Stimulated activated memory B cell treated with anti-CD40 and anti-IgM and Interleukin-4, amounts not matched to agents 10 μg/mL and 1 μg/mL and 100 μg/mL, for 72 hours (primary cell): ENCODE data around the gene C1QTNF2.

Experiments
- ATAC-seq: fragments of 150-1000 bp; cut with Tn5 transposase; 2 replicates; pipeline ENCODE4 v1.10.0; 2021
- H3K27ac Mint-ChIP-seq: one replicate; pipeline ENCODE4 v1.8.0; 2022; ENCODE audit warnings: mild to moderate bottlenecking, mixed read lengths
- H3K27me3 Mint-ChIP-seq: one replicate; pipeline ENCODE4 v1.8.0; 2022; ENCODE audit warnings: mixed read lengths
- H3K36me3 Mint-ChIP-seq: one replicate; pipeline ENCODE4 v1.8.0; 2022; ENCODE audit warnings: mixed read lengths
- H3K4me1 Mint-ChIP-seq: one replicate; pipeline ENCODE4 v1.8.0; 2022; ENCODE audit warnings: mixed read lengths
- H3K4me3 Mint-ChIP-seq: one replicate; pipeline ENCODE4 v1.8.0; 2022; ENCODE audit warnings: mild to moderate bottlenecking, moderate library complexity, mixed read lengths
- H3K9me3 Mint-ChIP-seq: one replicate; pipeline ENCODE4 v1.8.0; 2022; ENCODE audit warnings: mixed read lengths

Gene C1QTNF2

GRCh38 chr5:160369990-160370712 is at the start of gene C1QTNF2:
Gene C1QTNF2 (minus strand): TSS chr5:160370626. CDS start chr5:160355011, 15,615 bp downstream.
- H3K9me3 Mint-ChIP-seq, result no peaks in the 10 kb centered on the region
- H3K27ac Mint-ChIP-seq, result no peak within 1 kb of the TSS
- H3K27me3 Mint-ChIP-seq, result peaks cover 85% of the 10 kb centered on the region
- ATAC-seq, result no peak
- no peaks in the 10 kb centered on the region for H3K36me3 Mint-ChIP-seq
- H3K4me1 Mint-ChIP-seq, result peaks cover 10% of the 10 kb centered on the region
- peak within 1 kb of the TSS; percentile 52 for H3K4me3 Mint-ChIP-seq

- peaks cover 84% of the 10 kb centered on the region for H3K4me1 Mint-ChIP-seq
- no peaks in the 10 kb centered on the region for H3K27me3 Mint-ChIP-seq
- peak overlapping the region; percentile 97 for H3K4me3 Mint-ChIP-seq
- no peaks in the 10 kb centered on the region for H3K9me3 Mint-ChIP-seq
- ATAC-seq, result no peak
- peaks cover 22% of the 10 kb centered on the region for H3K36me3 Mint-ChIP-seq
- H3K27ac Mint-ChIP-seq, result peak overlapping the region; percentile 93
These were observed 49.8 kb upstream of the C1QTNF2 start for GRCh38 chr5:160420331-160420610.

- Mint-ChIP-seq H3K4me1 (peaks cover 78% of the 10 kb centered on the region), H3K4me3 (peak overlapping the region; percentile 97), H3K27me3 (no peaks in the 10 kb centered on the region), H3K36me3 (peaks cover 24% of the 10 kb centered on the region), H3K9me3 (no peaks in the 10 kb centered on the region), H3K27ac (peak overlapping the region; percentile 93)
- ATAC-seq, result no peak
These were observed 49.3 kb upstream of the C1QTNF2 start for GRCh38 chr5:160419458-160420330.

- ATAC-seq, result peak; percentile 91
- H3K36me3 Mint-ChIP-seq, result peaks cover 27% of the 10 kb centered on the region
- peaks cover 70% of the 10 kb centered on the region for H3K4me1 Mint-ChIP-seq
- peak within 1 kb of the TSS; percentile 97 for H3K4me3 Mint-ChIP-seq
- H3K27me3 Mint-ChIP-seq, result no peaks in the 10 kb centered on the region
- peak within 1 kb of the TSS; percentile 93 for H3K27ac Mint-ChIP-seq
- no peaks in the 10 kb centered on the region for H3K9me3 Mint-ChIP-seq
These were observed 48.4 kb upstream of the C1QTNF2 start, which contains the start of gene SLU7 for GRCh38 chr5:160418561-160419457. Gene SLU7 (minus strand): TSS chr5:160419081. CDS start chr5:160415294, 3,787 bp downstream.

GRCh38 chr5:160399402-160400353 is 29.3 kb upstream of the C1QTNF2 start, which contains the start of gene FAM200C:
Gene FAM200C (minus strand): TSS chr5:160400054. CDS start chr5:160395490, 4,564 bp downstream.
- Mint-ChIP-seq H3K4me1 (peaks cover 15% of the 10 kb centered on the region), H3K27me3 (no peaks in the 10 kb centered on the region), H3K36me3 (peaks cover 26% of the 10 kb centered on the region), H3K9me3 (no peaks in the 10 kb centered on the region), H3K4me3 (peak within 1 kb of the TSS; percentile 80), H3K27ac (peak within 1 kb of the TSS; percentile 91)
- peak; percentile 83 for ATAC-seq

- H3K27me3 Mint-ChIP-seq, result no peaks in the 10 kb centered on the region
- peak overlapping the region; percentile 91 for H3K27ac Mint-ChIP-seq
- H3K4me1 Mint-ChIP-seq, result peaks cover 15% of the 10 kb centered on the region
- peak overlapping the region; percentile 80 for H3K4me3 Mint-ChIP-seq
- H3K9me3 Mint-ChIP-seq, result no peaks in the 10 kb centered on the region
- peaks cover 18% of the 10 kb centered on the region for H3K36me3 Mint-ChIP-seq
- ATAC-seq, result no peak
These were observed 28.4 kb upstream of the C1QTNF2 start for GRCh38 chr5:160398806-160399205.

GRCh38 chr5:160397492-160397891 is 27.1 kb upstream of the C1QTNF2 start:
- H3K4me3 Mint-ChIP-seq, result no peak overlapping the region
- H3K9me3 Mint-ChIP-seq, result no peaks in the 10 kb centered on the region
- no peak for ATAC-seq
- peaks cover 15% of the 10 kb centered on the region for H3K4me1 Mint-ChIP-seq
- no peak overlapping the region for H3K27ac Mint-ChIP-seq
- H3K36me3 Mint-ChIP-seq, result peaks cover 5% of the 10 kb centered on the region
- no peaks in the 10 kb centered on the region for H3K27me3 Mint-ChIP-seq

- Mint-ChIP-seq H3K4me3 (no peak overlapping the region), H3K27me3 (no peaks in the 10 kb centered on the region), H3K36me3 (no peaks in the 10 kb centered on the region), H3K27ac (no peak overlapping the region), H3K4me1 (peaks cover 12% of the 10 kb centered on the region), H3K9me3 (no peaks in the 10 kb centered on the region)
- ATAC-seq, result no peak
These were observed 24.7 kb upstream of the C1QTNF2 start for GRCh38 chr5:160395111-160395510.

GRCh38 chr5:160390787-160391696 is 20.6 kb upstream of the C1QTNF2 start:
- no peaks in the 10 kb centered on the region for H3K4me1 Mint-ChIP-seq
- peaks cover 10% of the 10 kb centered on the region for H3K9me3 Mint-ChIP-seq
- H3K36me3 Mint-ChIP-seq, result peaks cover 12% of the 10 kb centered on the region
- no peaks in the 10 kb centered on the region for H3K27me3 Mint-ChIP-seq
- no peak overlapping the region for H3K4me3 Mint-ChIP-seq
- no peak for ATAC-seq
- no peak overlapping the region for H3K27ac Mint-ChIP-seq

- Mint-ChIP-seq H3K9me3 (peaks cover 10% of the 10 kb centered on the region), H3K4me3 (no peak overlapping the region), H3K27ac (no peak overlapping the region), H3K27me3 (no peaks in the 10 kb centered on the region), H3K4me1 (peaks cover 11% of the 10 kb centered on the region), H3K36me3 (peaks cover 12% of the 10 kb centered on the region)
- no peak for ATAC-seq
These were observed 17.0 kb upstream of the C1QTNF2 start for GRCh38 chr5:160387445-160387844.

GRCh38 chr5:160385496-160385895 is 15.1 kb upstream of the C1QTNF2 start:
- ATAC-seq, result no peak
- H3K27ac Mint-ChIP-seq, result no peak overlapping the region
- peaks cover 12% of the 10 kb centered on the region for H3K36me3 Mint-ChIP-seq
- H3K27me3 Mint-ChIP-seq, result no peaks in the 10 kb centered on the region
- H3K9me3 Mint-ChIP-seq, result peaks cover 10% of the 10 kb centered on the region
- H3K4me1 Mint-ChIP-seq, result peaks cover 18% of the 10 kb centered on the region
- H3K4me3 Mint-ChIP-seq, result no peak overlapping the region

- no peak overlapping the region for H3K4me3 Mint-ChIP-seq
- ATAC-seq, result no peak
These were observed 14.3 kb upstream of the C1QTNF2 start for GRCh38 chr5:160384681-160385080.

GRCh38 chr5:160382346-160382745 is 11.9 kb upstream of the C1QTNF2 start:
- peaks cover 10% of the 10 kb centered on the region for H3K27me3 Mint-ChIP-seq
- H3K27ac Mint-ChIP-seq, result no peak overlapping the region
- H3K36me3 Mint-ChIP-seq, result peaks cover 1% of the 10 kb centered on the region
- peaks cover 2% of the 10 kb centered on the region for H3K9me3 Mint-ChIP-seq
- ATAC-seq, result no peak
- H3K4me3 Mint-ChIP-seq, result no peak overlapping the region
- H3K4me1 Mint-ChIP-seq, result peaks cover 18% of the 10 kb centered on the region

More at GRCh38 chr5:160384681-160385080, 14.3 kb upstream of the C1QTNF2 start:
- Mint-ChIP-seq H3K36me3 (peaks cover 12% of the 10 kb centered on the region), H3K27me3 (peaks cover 5% of the 10 kb centered on the region), H3K9me3 (peaks cover 10% of the 10 kb centered on the region), H3K27ac (no peak overlapping the region), H3K4me1 (peaks cover 18% of the 10 kb centered on the region)
